ENCODE results near the gene CDH23. TPM values are rescaled to one million over a fixed set of nuclear protein-coding genes. Genes with fewer than 3 reads are reported as not detected.

The CDH23 gene
- total and polyA plus RNA-seq, 9 of the 15 experiments (the other 6 are each of a cell fraction or from before 2014, with no cell fraction given) = 0.18 to 1.2 (median 0.47) TPM

DNA sequence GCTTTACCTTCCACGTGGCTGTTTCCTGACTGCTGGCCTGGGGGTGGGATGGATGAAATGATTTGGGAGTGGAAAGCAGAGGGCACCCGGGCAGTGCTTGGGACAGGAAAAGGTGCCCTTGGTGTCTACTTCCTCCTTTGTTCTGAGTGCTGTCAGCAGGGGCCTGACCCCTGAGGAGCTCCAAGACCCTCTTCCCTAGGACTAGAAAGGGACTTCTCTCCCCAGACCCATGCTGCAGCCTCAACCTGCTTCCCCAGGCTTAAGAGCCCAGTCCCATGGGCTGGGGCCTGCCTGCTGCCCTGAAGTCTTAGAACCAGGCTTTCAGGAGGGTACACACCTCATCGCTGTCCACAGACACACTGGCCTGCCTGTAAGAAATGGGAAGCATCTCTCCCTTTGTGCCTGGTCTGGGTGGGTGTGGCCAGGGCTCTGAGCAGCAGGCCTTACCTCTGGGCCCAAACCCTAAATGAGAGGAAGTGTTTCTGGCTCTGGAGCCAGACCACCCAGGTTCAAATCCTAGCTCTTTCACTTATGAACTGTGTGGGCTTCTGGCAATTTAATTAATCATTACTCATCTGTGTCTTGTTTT lies 12.9 kb downstream of the CDH23 start:
- no peak for TF ChIP-seq KLF10 (CRISPR knock-in tag; IDR thresholded peaks at IDR 0.05)
- no peak overlapping the region for H3K4me3 ChIP-seq
- no peaks in the 10 kb centered on the region for H3K9me1 ChIP-seq (ENCODE audit: control insufficient read depth, insufficient read depth, low read length)
- H3K27ac ChIP-seq (ENCODE audit: extremely low read depth, low read depth, low read length) = no peak overlapping the region
- ChIA-PET CTCF (ENCODE audit: low intra/inter-chr PET ratio) (no interaction called here), POLR2A (interaction anchor here (0.6 to 1.5 kb wide), 3 partner anchors 10 to 29 kb away, joined by 3 read pairs; no protein-coding TSS in a partner anchor)
- H3K27me3 ChIP-seq (ENCODE audit: control insufficient read depth in 2 of 2, insufficient read depth in 2 of 2, low read length in 2 of 2) = peaks cover 11 to 43% of the 10 kb centered on the region in 2 experiments
- no peaks in the 10 kb centered on the region for H3K36me3 ChIP-seq (ENCODE audit: control insufficient read depth, insufficient read depth, low read length)
- no peaks in the 10 kb centered on the region for H4K20me1 ChIP-seq (replicated peaks; ENCODE audit: control insufficient read depth, insufficient read depth, low read length)
- DNase-seq (ENCODE audit: extremely low read depth in 1 of 4, low spot score in 3 of 4) (no peak), FAIRE-seq (no peak), ATAC-seq (no peak)
- no peaks in the 10 kb centered on the region for H3K9me3 ChIP-seq (replicated peaks; ENCODE audit: control insufficient read depth, insufficient read depth, low read depth, low read length)
- intact Hi-C loops (cut with micrococcal nuclease) (no loop called here), in situ Hi-C loops (cut with MboI) (no loop called here)
- H2AFZ ChIP-seq (ENCODE audit: low read depth, low read length) = no peak overlapping the region
- no peaks in the 10 kb centered on the region for H3K4me1 ChIP-seq (replicated peaks in 1 of 2; ENCODE audit: control insufficient read depth in 2 of 2, insufficient read depth in 2 of 2, low read length in 2 of 2)
- no peaks in the 10 kb centered on the region for H3K79me2 ChIP-seq (ENCODE audit: control insufficient read depth, insufficient read depth, low read length)
- no TSS peak for BruUV-seq (replicated peaks)
- WGBS (ENCODE audit: insufficient coverage, low coverage, missing lambda C conversion rate) = 3% methylated on average over 3 of the region's 3 CpGs
- H3K9ac ChIP-seq (ENCODE audit: insufficient read depth in 1 of 2, low read depth in 2 of 2, low read length in 2 of 2) = no peak overlapping the region
- no peak overlapping the region for H3K4me2 ChIP-seq (ENCODE audit: insufficient read depth, low read length)

DNA sequence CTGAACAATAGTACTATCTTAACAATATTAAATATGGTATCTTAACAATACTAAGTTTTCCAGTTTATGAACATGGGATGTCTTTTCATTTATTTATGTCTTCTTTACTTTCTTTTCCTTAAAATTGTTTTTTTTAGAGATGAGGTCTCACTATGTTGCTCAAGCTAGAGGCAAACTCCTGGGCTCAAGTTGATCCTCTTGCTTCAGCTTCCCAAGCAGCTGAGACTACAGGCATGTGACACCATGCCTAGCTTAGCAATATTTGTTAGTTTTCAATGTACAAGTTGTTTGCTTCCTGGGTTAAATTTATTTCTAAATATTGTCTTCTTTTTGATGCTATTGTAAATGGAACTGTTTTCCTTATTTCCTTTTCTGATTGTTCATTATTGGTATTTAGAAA lies 16.9 kb downstream of the CDH23 start:
- ChIA-PET POLR2A (interaction anchor here (1.7 to 2.7 kb wide), 2 partner anchors 15 to 16 kb away, joined by 4 to 14 read pairs; no protein-coding TSS in a partner anchor), CTCF (ENCODE audit: low intra/inter-chr PET ratio) (no interaction called here)
- no peak overlapping the region for H2AFZ ChIP-seq (ENCODE audit: low read depth, low read length)
- no peak for DNase-seq (ENCODE audit: extremely low read depth in 1 of 4, low spot score in 3 of 4)
- no peak overlapping the region for H3K4me3 ChIP-seq
- no peak for ATAC-seq
- intact Hi-C loops (cut with micrococcal nuclease) (no loop called here), in situ Hi-C loops (cut with MboI) (no loop called here)
- no peaks in the 10 kb centered on the region for H3K4me1 ChIP-seq (replicated peaks in 1 of 2; ENCODE audit: control insufficient read depth in 2 of 2, insufficient read depth in 2 of 2, low read length in 2 of 2)
- no peaks in the 10 kb centered on the region for H3K9me3 ChIP-seq (replicated peaks; ENCODE audit: control insufficient read depth, insufficient read depth, low read depth, low read length)
- H3K27me3 ChIP-seq (ENCODE audit: control insufficient read depth in 2 of 2, insufficient read depth in 2 of 2, low read length in 2 of 2) = peaks cover 0 to 17% of the 10 kb centered on the region in 2 experiments; a peak in 2 of 5 replicates
- no peak overlapping the region for H3K9ac ChIP-seq (ENCODE audit: insufficient read depth in 1 of 2, low read depth in 2 of 2, low read length in 2 of 2)
- H4K20me1 ChIP-seq (replicated peaks; ENCODE audit: control insufficient read depth, insufficient read depth, low read length) = no peaks in the 10 kb centered on the region
- no peak for FAIRE-seq
- no peak overlapping the region for H3K27ac ChIP-seq (ENCODE audit: extremely low read depth, low read depth, low read length)
- H3K9me1 ChIP-seq (ENCODE audit: control insufficient read depth, insufficient read depth, low read length) = no peaks in the 10 kb centered on the region
- H3K36me3 ChIP-seq (ENCODE audit: control insufficient read depth, insufficient read depth, low read length) = no peaks in the 10 kb centered on the region
- no TSS peak for BruUV-seq (replicated peaks)
- no peak overlapping the region for H3K4me2 ChIP-seq (ENCODE audit: insufficient read depth, low read length)
- TF ChIP-seq HNRNPUL1 (IDR thresholded peaks at IDR 0.05; ENCODE audit: low read length) (no peak), GABPA (tag; conservative IDR thresholded peaks at IDR 0.05; ENCODE audit: low read depth) (no peak), ZNF3 (CRISPR knock-in tag; IDR thresholded peaks at IDR 0.05) (no peak), ZBTB17 (CRISPR knock-in tag; IDR thresholded peaks at IDR 0.05) (no peak), NRF1 (conservative IDR thresholded peaks at IDR 0.05 in 1 of 2, IDR thresholded peaks at IDR 0.05 in 1 of 2) (no peak), ZNF174 (CRISPR knock-in tag; IDR thresholded peaks at IDR 0.05) (no peak), TBL1XR1 (IDR thresholded peaks at IDR 0.05; ENCODE audit: low read length in 2 of 2) (no peak), NELFE (IDR thresholded peaks at IDR 0.05; ENCODE audit: insufficient read depth, insufficient read length) (no peak), C11orf30 (IDR thresholded peaks at IDR 0.05; ENCODE audit: low read depth) (no peak), ZNF644 (tag; IDR thresholded peaks at IDR 0.05; ENCODE audit: low read depth) (no peak), RFX7 (CRISPR knock-in tag; IDR thresholded peaks at IDR 0.05) (no peak), SREBF1 (IDR thresholded peaks at IDR 0.05; ENCODE audit: borderline replicate concordance, low read depth, low read length) (no peak), HNRNPL (IDR thresholded peaks at IDR 0.05; ENCODE audit: low read depth, low read length) (no peak), ZNF143 (CRISPR knock-in tag; IDR thresholded peaks at IDR 0.05) (no peak)
- no peaks in the 10 kb centered on the region for H3K79me2 ChIP-seq (ENCODE audit: control insufficient read depth, insufficient read depth, low read length)
